Stimulated activated CD4-positive, alpha-beta T cell treated with anti-CD3 and anti-CD28 coated beads, Interleukin-1b, Interleukin-23, amount 100 ng/mL, for 48 hours (primary cell): Measurements from ENCODE around the gene CDKN1C.

Experiments
- DNase-seq: peaks from one replicate; pipeline ENCODE4 v3.0.0-alpha.2; 2020

The CDKN1C gene

GRCh38 chr11:2887515-2888195 lies 2.1 kb upstream of the CDKN1C start:
- no peak for DNase-seq

GRCh38 chr11:2886936-2887335 lies 1.4 kb upstream of the CDKN1C start:
- no peak for DNase-seq

GRCh38 chr11:2886191-2886894 lies 768 bp upstream of the CDKN1C start:
- DNase-seq, result no peak

- no peak for DNase-seq
Measured at GRCh38 chr11:2885017-2885677, 428 bp downstream of the CDKN1C start.

- DNase-seq, result no peak
Measured at GRCh38 chr11:2883979-2884815, 1.4 kb downstream of the CDKN1C start.

GRCh38 chr11:2883640-2883978 lies 2.0 kb downstream of the CDKN1C start:
- no peak for DNase-seq

- DNase-seq, result no peak
Measured at GRCh38 chr11:2882396-2883110, 3.0 kb downstream of the CDKN1C start.

- DNase-seq, result no peak
Measured at GRCh38 chr11:2881981-2882375, 3.6 kb downstream of the CDKN1C start.

GRCh38 chr11:2881076-2881980 lies 4.2 kb downstream of the CDKN1C start:
- DNase-seq, result no peak

GRCh38 chr11:2880646-2881045 lies 4.9 kb downstream of the CDKN1C start:
- no peak for DNase-seq

- DNase-seq, result no peak
Measured at GRCh38 chr11:2878782-2879181, 6.8 kb downstream of the CDKN1C start.

GRCh38 chr11:2877474-2877873 lies 8.1 kb downstream of the CDKN1C start:
- no peak for DNase-seq

GRCh38 chr11:2874963-2875362 lies 10.6 kb downstream of the CDKN1C start:
- DNase-seq, result no peak

- DNase-seq, result no peak
Measured at GRCh38 chr11:2870969-2871680, 14.4 kb downstream of the CDKN1C start.

GRCh38 chr11:2870460-2870859 lies 15.1 kb downstream of the CDKN1C start:
- DNase-seq, result no peak

GRCh38 chr11:2869561-2870427 lies 15.8 kb downstream of the CDKN1C start:
- no peak for DNase-seq

- DNase-seq, result no peak
Measured at GRCh38 chr11:2869134-2869526, 16.4 kb downstream of the CDKN1C start.

GRCh38 chr11:2868506-2869133 lies 17.0 kb downstream of the CDKN1C start:
- no peak for DNase-seq
